Endodermal cell (in vitro differentiated cells): Measurements from ENCODE around the gene FAM13A. TPM values are rescaled to one million over a fixed set of nuclear protein-coding genes. Genes with fewer than 3 reads are reported as not detected.

ENCODE experiments used
- DNase-seq: peaks from one replicate; pipeline ENCODE4 v3.0.0-alpha.2; 2017
- H3K27ac ChIP-seq: 2 replicates; pipeline ENCODE4 v1.5.1; 2013; ENCODE audit warnings: mild to moderate bottlenecking, low read depth, low read length, moderate library complexity
- H3K27me3 ChIP-seq: 2 replicates; pipeline ENCODE4 v1.6.1; 2013; ENCODE audit warnings: mild to moderate bottlenecking, low read length, moderate library complexity; ENCODE audit not compliant: insufficient read depth, control insufficient read depth, poor library complexity, severe bottlenecking
- H3K36me3 ChIP-seq: 2 replicates; pipeline ENCODE4 v1.7.0; 2013; ENCODE audit warnings: mild to moderate bottlenecking, low read length, moderate library complexity; ENCODE audit not compliant: control insufficient read depth, insufficient read depth
- H3K4me1 ChIP-seq: one replicate; pipeline ENCODE4 v1.7.0; 2013; ENCODE audit warnings: low read length; ENCODE audit not compliant: control insufficient read depth, insufficient read depth
- H3K4me3 ChIP-seq: 2 replicates; pipeline ENCODE4 v1.5.1; 2013; ENCODE audit warnings: mild to moderate bottlenecking, low read length, moderate library complexity
- H3K9ac ChIP-seq: 2 replicates; pipeline ENCODE4 v1.6.1; 2013; ENCODE audit warnings: mild to moderate bottlenecking, low read length, moderate library complexity; ENCODE audit not compliant: poor library complexity, severe bottlenecking; ENCODE audit errors: extremely low read depth
- H3K9me3 ChIP-seq: 2 replicates; pipeline ENCODE4 v1.6.1; 2013; ENCODE audit warnings: mild to moderate bottlenecking, low read length, moderate library complexity; ENCODE audit not compliant: control insufficient read depth
- H3K27ac Mint-ChIP-seq: 2 replicates; pipeline ENCODE4 v1.8.0; 2020; ENCODE audit warnings: mixed read lengths
- H3K27me3 Mint-ChIP-seq: 2 replicates; pipeline ENCODE4 v1.8.0; 2021; ENCODE audit warnings: mild to moderate bottlenecking, mixed read lengths; ENCODE audit not compliant: insufficient read depth
- H3K36me3 Mint-ChIP-seq: 2 replicates; pipeline ENCODE4 v1.8.0; 2020; ENCODE audit warnings: low read depth, mixed read lengths
- H3K4me1 Mint-ChIP-seq: 2 replicates; pipeline ENCODE4 v1.8.0; 2020; ENCODE audit warnings: mixed read lengths
- H3K4me3 Mint-ChIP-seq: 2 replicates; pipeline ENCODE4 v1.8.0; 2020; ENCODE audit warnings: mild to moderate bottlenecking, moderate library complexity, mixed read lengths
- H3K9me3 Mint-ChIP-seq: 2 replicates; pipeline ENCODE4 v1.8.0; 2020; ENCODE audit warnings: mild to moderate bottlenecking, mixed read lengths
- CTCF ChIP-seq: fragments of 200-600 bp; sonication (generic); conservative IDR thresholded peaks from 2 replicates; pipeline ENCODE4 v1.5.0; 2021; ENCODE audit warnings: antibody characterized with exemption, mild to moderate bottlenecking
- WGBS, 2 experiments: methylation state at CpG; one replicate each; pipeline versions ENCODE4 v1.1.5 to v1.1.7; 2013; ENCODE audit warnings: missing lambda C conversion rate in 2 of 2, mixed read lengths in 1 of 2; ENCODE audit not compliant: insufficient coverage in 1 of 2, insufficient read length in 1 of 2; 5-methylcytosine and 5-hydroxymethylcytosine counted together
- total RNA-seq, 2 donors: library from RNA; stranded (reverse); fragmentation: NEBNext Ultra II Directional in 1 of 2; extraction: Animal tissue kit (Norgen Biotek cat#: 25700) in 1 of 2; gene quantifications; 2 replicates in 1 of 2; 3 replicates in 1 of 2; pipeline ENCODE4 v1.2.1, GENCODE V29; 2021

The FAM13A gene
- total RNA-seq, 2 donors from 2014 or later = 13.6 to 17.0 TPM

GRCh38 chr4:88976775-88977035 is 80.3 kb downstream of the FAM13A start:
- Histone ChIP-seq H3K4me1 (no peaks in the 10 kb centered on the region), H3K9me3 (no peaks in the 10 kb centered on the region), H3K27me3 (no peaks in the 10 kb centered on the region), H3K36me3 (no peaks in the 10 kb centered on the region), H3K9ac (no peak overlapping the region), H3K27ac (no peak overlapping the region), H3K4me3 (no peak overlapping the region)
- Mint-ChIP-seq H3K4me3 (no peak overlapping the region), H3K4me1 (no peaks in the 10 kb centered on the region), H3K27ac (no peak overlapping the region), H3K36me3 (no peaks in the 10 kb centered on the region), H3K9me3 (no peaks in the 10 kb centered on the region), H3K27me3 (no peaks in the 10 kb centered on the region)
- no peak for TF ChIP-seq CTCF
- DNase-seq = no peak

- H3K27me3 ChIP-seq = no peaks in the 10 kb centered on the region
- no peaks in the 10 kb centered on the region for H3K4me1 Mint-ChIP-seq
- no peak overlapping the region for H3K9ac ChIP-seq
- no peaks in the 10 kb centered on the region for H3K9me3 ChIP-seq
- H3K9me3 Mint-ChIP-seq = no peaks in the 10 kb centered on the region
- no peaks in the 10 kb centered on the region for H3K36me3 ChIP-seq
- no peaks in the 10 kb centered on the region for H3K36me3 Mint-ChIP-seq
- no peak overlapping the region for H3K4me3 ChIP-seq
- no peak overlapping the region for H3K27ac Mint-ChIP-seq
- no peak for DNase-seq
- H3K27ac ChIP-seq = no peak overlapping the region
- TF ChIP-seq CTCF = no peak
- no peaks in the 10 kb centered on the region for H3K4me1 ChIP-seq
- WGBS, 2 experiments = 93 to 100% methylated on average over 4 to 6 of the region's 6 CpGs
- H3K27me3 Mint-ChIP-seq = no peaks in the 10 kb centered on the region
- no peak overlapping the region for H3K4me3 Mint-ChIP-seq
Observed at GRCh38 chr4:88975958-88976774, 80.8 kb downstream of the FAM13A start.

- H3K4me3 Mint-ChIP-seq = no peak overlapping the region
- peaks cover 4% of the 10 kb centered on the region for H3K4me1 Mint-ChIP-seq
- DNase-seq = no peak
- H3K36me3 Mint-ChIP-seq = no peaks in the 10 kb centered on the region
- no peak overlapping the region for H3K27ac Mint-ChIP-seq
- H3K27ac ChIP-seq = no peak overlapping the region
- no peaks in the 10 kb centered on the region for H3K9me3 ChIP-seq
- no peaks in the 10 kb centered on the region for H3K27me3 ChIP-seq
- H3K27me3 Mint-ChIP-seq = no peaks in the 10 kb centered on the region
- H3K9me3 Mint-ChIP-seq = no peaks in the 10 kb centered on the region
- no peak overlapping the region for H3K4me3 ChIP-seq
- no peak for TF ChIP-seq CTCF
- H3K36me3 ChIP-seq = no peaks in the 10 kb centered on the region
- no peaks in the 10 kb centered on the region for H3K4me1 ChIP-seq
- 100% methylated on average over 1 of the region's 1 CpG; no CpG with 5 or more reads in 1 of the 2 experiments for WGBS, 2 experiments
- no peak overlapping the region for H3K9ac ChIP-seq
Observed at GRCh38 chr4:88971536-88971935, 85.4 kb downstream of the FAM13A start.
